HG03103 (cell line): ENCODE data around the gene CERS5.

Experiments used
- ATAC-seq: cut with Tn5 transposase; IDR thresholded peaks from one replicate; pipeline ENCODE4 v1.9.1; 2021; ENCODE audit warnings: low read depth; ENCODE audit not compliant: unreplicated experiment

CERS5 gene

DNA sequence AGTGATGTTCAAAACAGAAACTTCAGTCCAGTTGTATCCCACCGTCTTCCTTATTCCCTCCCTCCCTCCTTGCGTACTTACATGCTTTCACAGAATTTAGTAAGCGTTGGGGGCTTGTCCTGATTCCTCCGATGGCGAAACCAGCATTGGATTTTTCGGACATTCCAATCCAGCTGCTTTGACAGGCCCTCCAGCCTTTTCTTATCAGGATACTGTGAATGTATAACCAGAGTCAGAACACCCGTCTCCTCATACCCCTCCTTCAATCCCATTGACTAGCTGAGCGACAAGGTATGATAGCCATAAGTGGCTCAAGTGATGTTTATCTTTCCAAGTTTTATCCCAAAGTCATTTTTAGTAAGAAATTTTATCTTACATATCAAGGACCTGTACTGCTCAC, 24.2 kb downstream of the CERS5 start:
- no peak for ATAC-seq

DNA sequence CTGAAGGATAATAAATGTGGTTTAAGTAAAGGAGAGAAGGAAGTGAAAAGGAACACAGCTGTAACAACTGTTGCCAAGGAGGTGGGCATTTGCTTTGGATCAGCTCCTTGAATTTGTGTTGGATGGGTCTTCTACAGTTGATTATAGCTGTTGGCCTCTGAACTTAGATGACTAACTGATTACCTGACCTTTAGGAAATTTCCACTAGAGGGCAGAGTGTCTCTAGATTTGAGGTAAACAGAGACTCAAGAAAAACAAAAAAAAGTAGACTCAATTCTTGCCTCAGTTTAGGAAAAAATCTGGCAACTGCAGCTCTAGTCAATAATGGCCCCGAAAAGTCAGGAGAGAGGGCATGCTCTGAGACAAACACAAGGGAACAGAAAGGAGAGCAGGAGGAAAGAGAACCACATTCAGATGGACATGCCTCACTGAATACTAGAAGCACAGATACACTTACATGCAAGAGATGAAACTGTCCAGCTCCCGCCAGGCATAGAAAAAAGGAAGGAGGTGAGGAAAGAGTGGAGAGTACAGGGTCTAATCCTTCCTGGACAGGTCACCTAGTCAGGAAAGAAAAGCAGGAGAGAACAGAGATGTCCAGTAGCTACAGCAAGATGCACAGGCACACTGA, 34.5 kb downstream of the CERS5 start:
- ATAC-seq, result no peak

DNA sequence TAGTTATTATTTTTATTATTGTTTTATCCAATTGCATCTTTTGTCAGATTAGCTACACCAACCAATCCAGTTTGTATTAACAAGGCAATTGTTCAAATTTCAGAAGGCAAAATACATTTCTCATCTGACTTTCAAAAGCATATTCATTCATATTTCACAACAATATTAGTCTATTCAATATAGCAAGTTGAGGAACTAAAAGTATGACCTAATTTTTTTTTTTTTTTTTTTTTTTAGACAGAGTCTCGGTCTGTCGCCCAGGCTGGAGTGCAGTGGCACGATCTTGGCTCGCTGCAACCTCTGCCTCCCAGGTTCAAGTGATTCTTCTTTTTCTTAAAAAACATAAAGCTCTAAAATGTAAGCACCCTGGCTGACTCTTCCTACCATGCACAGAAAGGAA, 37.9 kb downstream of the CERS5 start:
- no peak for ATAC-seq

DNA sequence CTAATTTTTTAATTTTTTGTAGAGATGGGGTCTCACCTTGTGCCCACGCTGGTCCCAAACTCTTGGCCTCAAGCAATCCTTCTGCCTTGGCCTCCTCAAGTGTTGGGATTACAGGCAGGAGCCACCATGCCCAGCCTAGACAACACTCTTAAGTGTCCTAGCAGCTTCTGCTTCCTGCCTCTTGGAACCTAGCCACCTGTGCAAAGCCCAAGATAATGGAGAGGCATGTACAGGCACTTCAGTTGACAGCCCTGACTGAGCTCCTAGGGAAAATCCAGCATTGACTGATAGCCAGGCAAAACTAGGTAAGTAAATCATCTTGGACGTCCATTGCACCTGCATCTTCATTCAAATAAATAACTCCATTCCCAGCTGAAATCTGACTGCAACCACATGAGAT, 39.6 kb downstream of the CERS5 start:
- ATAC-seq, result no peak

DNA sequence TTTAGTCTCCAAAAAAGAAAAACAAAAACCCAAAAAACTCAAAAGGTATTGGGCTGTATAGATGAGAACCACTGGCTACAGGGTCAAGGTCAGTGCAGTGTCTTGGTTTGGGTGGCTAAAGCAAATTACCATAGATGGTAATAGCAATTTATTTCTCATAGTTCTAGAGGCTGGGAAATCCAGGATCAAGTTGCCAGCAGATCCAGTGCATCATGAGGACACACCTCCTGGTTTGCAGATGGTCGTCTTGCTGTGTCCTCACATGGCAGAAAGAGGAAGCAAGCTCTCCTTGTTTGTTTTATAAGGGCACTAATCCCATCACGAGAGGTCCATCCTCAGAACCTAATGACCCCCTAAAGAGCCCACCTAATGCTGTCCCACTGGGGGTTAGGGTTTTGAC, 44.0 kb downstream of the CERS5 start:
- no peak for ATAC-seq

DNA sequence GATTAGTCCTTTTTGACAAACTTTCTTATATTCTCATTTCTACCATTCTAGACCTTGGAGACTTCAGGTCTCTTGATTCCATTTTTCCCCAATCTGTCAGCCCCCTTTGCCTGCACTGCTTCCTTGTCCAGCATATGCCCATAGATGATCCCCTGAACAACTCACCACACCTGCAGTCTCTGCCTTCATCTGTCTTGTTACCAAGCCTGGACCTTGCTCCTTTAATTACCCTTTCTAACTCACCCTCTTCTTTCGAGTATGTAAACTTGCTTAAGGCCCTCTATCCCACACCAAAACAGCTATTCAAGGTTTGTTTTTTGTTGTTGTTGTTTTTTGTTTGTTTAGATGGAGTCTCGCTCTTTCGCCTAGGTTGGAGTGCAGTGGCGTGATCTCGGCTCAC, 45.5 kb downstream of the CERS5 start:
- ATAC-seq, result no peak

DNA sequence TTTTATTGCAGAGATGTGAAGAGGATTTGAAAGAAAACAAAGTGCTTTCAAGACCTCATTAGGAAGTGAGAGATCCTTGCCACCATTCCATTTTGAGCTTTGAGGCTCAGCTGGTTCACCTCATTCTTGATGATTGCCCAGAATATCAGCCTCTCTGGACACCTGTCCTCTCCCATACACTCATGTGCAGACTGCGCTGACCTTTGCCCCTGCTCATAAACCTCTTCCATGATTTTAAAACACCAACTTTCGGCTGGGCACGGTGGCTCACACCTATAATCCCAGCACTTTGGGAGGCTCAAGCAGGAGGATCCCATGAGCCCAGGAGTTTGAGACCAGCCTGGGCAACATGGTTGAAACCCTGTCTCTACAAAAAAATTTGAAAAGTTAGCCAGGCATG, 46.2 kb downstream of the CERS5 start:
- ATAC-seq, result no peak

DNA sequence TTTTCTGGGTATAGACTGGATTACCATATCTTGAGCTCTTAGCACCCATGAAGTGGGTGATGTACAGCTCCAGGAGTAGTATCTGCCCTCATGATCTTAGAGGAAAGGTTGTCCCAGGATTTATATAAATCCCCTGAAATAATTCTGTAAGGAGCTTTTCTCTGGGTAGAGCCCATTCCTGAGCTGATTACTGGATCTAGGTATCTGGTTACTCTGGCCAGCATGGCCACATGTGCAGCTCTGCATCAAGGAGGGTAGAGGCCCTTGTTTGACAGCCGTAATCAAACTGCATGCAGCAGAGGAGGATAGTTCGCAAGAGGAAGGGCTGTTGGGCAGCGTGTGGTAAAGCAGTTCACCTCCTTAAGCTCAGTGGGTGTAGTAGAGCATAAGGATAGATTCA, 46.6 kb downstream of the CERS5 start:
- ATAC-seq, result no peak

DNA sequence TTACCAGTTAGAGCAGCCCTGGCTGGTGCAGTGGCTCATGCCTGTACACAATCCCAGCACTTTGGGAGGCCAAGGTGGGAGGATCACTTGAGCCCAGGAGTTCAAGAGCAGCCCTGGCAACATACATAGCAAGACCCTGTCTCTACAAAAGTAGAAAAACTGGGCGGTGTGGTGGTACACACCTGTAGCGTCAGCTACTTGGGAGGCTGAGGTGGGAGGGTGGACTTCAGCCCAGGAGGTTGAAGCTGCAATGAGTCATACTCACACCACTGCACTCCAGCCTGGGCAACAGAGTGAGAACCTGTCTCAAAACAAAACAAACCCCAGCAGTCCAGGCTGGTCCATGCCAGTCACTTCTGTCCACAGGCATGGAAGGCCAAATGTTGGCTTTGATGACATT, 47.8 kb downstream of the CERS5 start:
- no peak for ATAC-seq

DNA sequence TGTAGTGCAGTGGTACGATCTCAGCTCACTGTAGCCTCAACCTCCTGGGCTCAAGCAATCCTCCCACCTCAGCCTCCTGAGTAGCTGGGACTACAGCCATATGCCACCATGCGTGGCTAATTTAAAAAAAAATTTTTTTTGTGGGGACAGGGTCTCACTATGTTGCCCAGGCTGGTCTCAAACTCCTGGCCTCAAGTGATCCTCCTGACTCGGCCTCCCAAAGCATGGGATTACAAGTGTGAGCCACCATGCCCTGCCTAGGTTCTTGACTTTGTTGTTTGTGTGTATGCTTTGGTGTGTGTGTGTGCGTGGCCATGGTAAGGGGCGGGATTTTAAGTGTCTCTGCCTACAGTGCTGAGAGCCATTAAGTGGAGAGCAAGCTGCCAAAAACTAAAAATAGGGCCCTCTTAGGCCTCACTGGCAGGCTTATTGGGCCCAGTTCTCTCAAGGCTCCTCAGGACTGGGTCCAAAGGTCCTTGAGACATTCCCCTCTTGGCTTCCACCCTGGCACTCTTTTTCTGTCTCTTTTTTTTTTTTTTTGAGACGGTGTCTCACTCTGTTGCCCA, 50.0 kb downstream of the CERS5 start:
- ATAC-seq, result no peak

DNA sequence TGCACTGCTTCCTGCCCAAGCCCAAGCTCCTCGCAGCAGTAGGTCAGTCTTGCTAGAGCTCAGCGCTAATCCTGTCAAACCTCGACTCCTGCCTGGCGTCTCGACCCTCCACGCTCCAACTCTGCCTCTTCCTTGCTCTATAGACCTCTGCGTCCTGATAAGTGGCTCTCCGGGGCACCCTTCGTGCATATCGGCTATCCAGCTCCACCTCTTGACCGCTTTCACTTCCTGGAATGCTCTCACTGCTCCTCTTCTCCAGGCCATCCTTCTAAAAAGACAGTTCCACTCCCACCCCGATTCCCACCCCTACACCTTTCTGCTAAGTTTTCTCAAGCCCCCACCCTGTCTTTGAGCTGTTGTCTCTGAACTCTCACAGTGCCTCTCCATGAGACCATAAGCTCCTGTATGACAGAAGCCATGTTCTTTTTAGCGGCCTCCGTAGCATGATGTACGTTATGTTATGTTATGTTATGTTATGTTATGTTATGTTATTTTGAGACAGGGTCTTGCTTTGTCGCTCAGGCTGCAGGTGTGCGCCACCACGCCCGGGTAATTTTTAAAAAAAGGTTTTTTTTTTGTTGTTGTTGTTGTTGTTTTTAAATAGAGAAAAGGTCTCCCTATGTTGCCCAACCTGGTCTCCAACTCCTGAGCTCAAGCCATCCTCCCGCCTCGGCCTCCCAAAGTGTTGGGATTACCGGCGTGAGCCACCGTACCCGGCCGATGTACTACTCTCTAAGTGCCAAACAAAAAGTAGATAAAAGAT, 54.5 kb downstream of the CERS5 start:
- peak; percentile 2 for ATAC-seq

DNA sequence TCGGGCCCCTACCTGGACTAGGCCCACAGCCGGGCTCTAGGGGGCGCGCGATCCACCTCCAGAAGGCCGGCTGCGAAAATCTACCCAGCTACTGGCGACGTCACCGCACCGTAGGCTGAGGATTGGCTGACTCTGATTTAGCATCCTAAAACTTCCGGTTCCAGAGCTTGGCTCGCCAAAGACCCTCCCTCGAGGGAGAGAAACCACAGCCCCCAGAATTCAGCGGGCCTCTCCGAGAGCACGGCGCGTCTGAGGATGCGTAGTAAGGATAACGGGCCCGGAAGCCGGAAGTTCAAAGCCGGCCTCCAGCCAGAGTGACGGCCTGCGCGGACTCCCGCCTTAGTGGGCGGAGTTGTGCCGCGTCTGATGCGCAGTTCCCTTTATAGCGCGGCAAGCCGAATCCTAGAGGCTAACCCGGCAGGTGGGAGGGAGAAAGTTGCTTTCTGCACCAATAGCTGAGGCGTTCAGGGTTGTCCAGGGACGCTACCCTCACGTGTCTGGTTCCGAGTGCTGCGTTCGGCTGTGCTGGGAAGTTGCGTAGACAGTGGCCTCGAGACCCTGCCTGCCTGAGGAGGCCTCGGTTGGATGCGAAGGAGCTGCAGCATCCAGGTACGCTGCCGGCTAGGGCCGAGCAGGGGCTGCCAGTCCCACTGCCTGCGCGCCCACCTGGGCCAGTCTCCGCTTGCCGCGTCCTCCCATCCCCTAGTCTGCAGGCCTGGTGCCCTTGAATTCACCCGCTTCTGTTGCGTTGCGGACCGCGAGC, 55.3 kb downstream of the CERS5 start, which contains the start of gene COX14:
Gene COX14 (plus strand): TSS at position 544 of the 763 bp plus-strand sequence. CDS start 7,808 bp downstream, outside the sequence.
- ATAC-seq, result peak; percentile 69

DNA sequence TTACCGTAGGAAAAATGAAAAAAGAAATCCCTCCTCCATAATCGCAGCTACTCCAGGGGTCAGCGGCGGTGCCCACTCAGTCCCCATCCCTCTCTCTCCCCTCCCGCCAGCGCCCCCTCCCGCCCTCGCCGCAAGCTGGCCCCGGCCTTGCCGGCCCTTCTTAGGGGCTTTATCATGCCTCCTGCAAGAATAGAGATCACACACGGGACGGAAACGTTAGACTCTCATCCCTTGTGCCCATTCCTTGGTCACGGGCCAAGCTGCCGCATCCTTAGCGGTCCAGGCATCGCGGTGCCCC, 55.8 kb downstream of the CERS5 start:
- no peak for ATAC-seq

DNA sequence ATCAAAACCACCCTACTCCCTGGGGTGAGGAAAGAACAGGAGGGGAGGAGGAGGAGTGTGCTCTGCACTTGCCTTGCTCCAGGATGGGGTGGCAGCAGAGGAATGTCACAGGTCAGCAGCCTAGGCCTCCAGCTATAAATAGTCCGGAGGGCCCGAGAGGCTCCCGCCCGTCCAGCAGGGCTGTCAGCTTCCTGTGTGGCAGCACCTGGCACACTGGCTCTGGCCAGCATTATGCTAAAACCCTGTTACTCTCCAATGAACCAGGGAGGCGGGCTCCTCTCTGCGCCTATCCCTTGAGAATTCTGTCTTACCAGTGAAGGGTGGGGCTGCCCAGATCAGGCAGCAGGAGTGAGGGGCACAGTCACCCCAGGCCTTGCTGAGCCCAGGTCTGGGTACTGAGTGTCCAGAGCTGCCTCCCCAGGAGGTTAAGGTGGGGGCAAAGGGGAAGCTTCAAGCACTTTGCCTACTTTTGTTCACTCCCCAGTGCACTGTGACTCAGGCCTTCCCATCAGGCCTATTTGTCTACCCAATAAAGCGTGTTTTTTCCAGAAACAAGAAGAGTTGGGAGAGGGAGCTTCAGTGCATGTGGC, 56.3 kb downstream of the CERS5 start:
- ATAC-seq, result no peak

DNA sequence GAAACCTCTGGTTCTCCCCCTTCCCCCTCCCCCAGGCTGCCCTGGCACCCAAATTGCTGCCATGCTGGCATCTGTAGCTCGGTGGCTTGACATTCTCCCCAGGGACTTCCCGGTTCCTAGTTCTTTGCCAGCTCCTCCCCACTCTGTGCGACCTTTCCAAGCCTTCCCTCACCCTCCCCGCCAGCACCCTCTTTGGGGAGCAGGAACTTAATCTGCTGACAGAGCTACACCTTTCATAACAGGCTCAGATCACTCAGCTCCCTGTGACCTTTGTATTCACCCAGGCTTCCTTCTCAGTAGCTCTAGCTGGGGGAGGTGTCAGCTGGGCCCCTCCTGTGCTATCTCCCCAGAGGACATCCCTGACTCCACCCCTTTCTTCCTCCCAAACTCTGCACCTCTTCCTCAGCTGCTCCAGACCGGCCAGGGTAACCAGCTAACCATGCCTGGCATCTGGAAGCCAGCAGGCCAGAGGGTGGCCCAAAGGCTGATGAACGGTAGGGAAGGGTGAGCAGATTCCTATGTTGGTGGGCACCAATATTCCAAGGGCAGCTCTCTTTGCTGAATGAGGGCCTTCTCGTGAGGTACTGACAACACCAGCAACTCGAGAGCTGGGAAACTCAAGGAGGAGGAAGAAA, 56.9 kb downstream of the CERS5 start:
- ATAC-seq, result no peak

DNA sequence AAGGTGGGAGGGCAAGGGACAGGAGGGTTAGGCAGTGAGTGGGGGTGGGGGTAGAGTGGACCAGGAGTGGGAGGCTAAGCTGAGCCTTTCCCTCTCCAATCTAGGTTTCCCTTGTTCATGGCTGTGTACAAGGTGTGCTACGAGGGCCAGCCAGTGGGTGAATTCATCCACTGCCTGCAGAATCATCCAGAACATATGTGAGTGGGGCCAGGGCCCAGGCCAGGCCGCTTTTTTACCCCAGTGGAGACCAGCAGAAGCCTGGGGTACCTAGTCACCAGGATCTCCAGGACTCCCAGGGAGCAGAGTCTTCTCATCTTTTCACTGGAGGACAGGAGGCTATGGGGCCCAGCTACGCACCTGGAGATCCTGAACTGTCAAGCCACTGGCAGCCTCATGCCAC, 57.9 kb downstream of the CERS5 start:
- ATAC-seq, result no peak

DNA sequence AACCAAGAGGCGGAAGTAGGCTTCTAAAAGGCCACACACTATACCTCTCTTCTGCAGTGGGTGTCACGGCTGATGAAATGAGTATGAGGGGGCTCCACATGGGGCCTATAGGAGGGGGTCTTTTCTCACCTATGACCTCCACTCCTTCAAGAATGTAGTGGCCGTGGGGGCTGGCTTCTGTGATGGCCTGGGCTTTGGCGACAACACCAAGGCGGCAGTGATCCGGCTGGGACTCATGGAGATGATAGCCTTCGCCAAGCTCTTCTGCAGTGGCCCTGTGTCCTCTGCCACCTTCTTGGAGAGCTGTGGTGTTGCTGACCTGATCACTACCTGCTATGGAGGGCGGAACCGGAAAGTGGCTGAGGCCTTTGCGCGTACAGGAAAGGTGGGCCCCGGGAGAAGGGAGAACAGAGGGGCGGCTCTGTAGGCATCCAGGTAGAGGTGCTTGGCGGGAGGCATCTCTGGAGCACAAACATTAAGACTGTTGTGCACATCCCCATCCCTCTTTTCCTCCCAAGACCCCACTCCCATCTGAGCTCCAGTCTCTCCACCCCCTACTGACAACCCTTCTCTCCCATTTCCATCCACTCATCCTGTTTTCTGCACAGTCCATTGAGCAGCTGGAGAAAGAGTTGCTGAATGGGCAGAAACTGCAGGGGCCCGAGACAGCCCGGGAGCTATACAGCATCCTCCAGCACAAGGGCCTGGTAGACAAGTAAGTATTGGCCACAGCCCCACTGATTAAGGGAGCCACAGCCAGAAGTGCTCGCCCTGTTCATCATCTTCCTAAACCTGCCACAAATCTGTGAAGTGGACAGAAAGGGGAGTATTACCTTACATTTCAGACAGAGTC, 59.5 kb downstream of the CERS5 start:
- no peak for ATAC-seq

DNA sequence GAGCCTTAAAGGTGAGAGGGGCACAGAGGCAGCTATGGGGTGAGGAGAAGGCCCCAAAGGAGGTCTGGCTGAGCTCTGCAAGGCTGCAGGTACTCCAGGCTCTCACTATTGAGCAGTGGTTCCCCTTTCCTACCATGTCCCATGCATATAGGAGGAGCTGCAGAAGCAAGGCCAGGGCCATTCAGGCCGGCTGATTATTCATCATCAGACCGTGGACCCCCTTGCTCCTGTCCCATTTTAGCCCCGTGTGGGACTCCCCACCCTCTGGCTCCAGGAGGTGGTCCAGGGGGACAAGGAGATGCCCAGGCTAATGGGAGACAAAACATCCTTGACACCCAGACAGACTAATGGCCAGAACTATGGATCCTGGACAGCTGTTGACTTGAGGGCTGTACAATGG, 60.3 kb downstream of the CERS5 start:
- no peak for ATAC-seq

DNA sequence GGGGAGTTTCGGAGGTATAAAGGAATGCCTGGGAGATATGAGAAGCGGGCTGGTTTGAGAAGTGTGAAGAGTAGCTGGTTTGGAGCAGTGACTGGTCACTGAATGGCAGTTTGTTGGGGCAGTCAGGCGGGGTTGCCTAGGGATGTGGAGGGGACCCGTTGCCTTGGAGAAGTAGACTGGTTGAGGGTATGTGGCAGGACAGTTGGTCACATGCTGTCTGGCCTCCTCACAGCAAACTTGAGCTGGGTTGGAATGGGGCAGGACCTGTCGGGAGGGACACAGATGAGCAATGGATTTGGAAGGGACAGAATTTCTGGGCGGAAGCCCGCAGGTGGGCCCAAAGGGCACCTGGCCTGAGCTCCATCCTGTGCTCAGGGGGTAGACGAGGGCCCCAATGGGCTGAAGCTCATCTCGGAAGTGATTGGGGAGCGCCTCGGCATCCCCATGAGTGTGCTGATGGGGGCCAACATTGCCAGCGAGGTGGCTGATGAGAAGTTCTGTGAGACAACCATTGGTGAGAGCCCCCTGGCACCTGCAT, 61.2 kb downstream of the CERS5 start:
- no peak for ATAC-seq
